Endometrial microvascular endothelial cells (primary cell): ENCODE results near the gene BMX. TPM values are rescaled to one million over a fixed set of nuclear protein-coding genes. Genes with fewer than 3 reads are reported as not detected.

ENCODE experiments used
- in situ Hi-C: cut with HindIII; loops from 2 replicates; pipeline ENCODE4 v1.10.0; 2017; ENCODE audit warnings: low sequenced_read_pairs, low pct_unique_long_range_greater_than_20kb; ENCODE audit errors: inconsistent ontology term
- total RNA-seq: library from RNA; depleted of rRNA; stranded (reverse); fragments of >200 nt; gene quantifications from one replicate; pipeline ENCODE4 v1.2.3, GENCODE V29; 2015; ENCODE audit errors: inconsistent ontology term

BMX gene
- 20.4 TPM for total RNA-seq

DNA sequence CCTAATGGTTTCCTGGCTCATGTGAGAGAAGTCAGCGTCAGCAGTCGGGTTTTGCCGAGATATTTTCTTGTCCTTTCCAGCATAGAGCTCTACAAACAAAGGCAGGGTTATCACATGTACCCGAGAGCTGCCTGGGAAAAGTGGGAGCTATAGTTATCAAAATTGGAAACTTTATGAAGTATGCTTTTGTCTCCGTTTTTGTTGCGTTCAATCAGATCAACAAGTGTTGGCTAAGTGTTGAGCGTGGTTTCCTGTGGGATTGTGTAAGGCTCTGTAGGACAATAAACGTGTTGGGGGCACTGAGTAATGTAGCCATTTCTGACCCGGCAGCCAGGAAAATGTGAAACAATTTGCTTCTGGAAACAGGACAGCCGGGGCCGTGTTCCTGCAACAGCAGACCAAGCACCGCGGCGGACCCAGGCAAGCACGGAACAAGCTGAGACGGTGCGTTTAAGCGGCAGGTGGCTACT is at the start of gene BMX:
Gene BMX (plus strand): TSS at position 311 of the 470 bp plus-strand sequence. CDS start 7,547 bp downstream, outside the sequence.
- in situ Hi-C loops, result no loop called here

DNA sequence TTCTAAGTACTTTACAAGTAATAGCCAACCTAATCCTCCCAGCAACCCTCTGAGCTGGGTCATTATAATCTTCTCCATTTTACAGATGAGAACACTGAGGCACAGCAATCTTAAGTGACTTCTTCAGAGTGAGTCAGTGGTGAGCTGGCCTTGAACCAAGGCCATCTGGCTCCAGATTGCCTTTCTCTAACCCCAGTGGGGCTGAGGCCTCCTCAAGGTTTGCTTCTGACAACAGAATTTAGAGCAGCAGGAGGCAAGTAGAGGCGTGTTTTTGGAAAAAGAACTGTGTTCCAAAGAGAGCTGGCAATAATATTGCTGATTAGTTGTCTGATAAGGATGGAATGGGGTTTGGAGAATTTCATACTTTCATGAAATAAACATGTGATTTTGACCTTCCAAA is 48.7 kb upstream of the BMX start:
- in situ Hi-C loops, result no loop called here

DNA sequence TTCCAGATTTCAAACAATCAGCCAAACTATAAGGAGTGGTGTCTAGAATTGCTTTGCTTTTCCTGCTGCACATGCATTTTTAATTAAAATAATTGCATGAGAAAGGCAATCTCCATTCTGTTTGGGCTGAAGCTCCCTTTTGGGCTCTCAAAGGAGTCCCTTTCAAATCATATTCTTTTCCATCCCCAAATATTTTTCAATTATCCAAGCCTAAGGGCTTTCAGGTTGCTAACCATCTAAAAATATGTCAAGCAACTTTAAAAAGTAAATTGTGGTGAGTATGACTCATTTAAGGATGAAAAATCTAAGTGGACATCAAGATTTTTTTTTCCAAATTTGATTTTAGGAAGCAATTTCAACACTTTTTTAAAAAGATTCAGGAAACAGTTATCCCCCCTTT is 35.9 kb upstream of the BMX start:
- in situ Hi-C loops, result no loop called here

DNA sequence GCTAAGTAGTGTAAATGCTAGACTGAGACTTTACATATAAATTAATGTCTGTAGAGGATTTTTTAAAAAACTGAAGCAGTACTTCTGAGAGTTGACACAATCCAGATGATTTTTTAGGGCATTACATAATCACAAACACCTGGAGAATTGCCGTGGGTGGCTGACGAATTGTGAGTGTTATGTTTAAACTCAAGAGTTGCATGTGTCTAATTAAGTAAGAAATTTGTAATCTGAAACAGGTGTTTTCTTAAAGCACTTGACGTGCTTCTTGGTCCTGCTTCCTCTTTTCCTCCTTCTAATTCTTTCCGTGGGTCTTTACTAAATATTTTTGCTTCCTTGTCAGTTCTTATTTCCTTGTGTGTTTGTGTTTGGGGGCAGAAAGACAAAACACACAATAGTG is 35.3 kb upstream of the BMX start:
- in situ Hi-C loops, result no loop called here

DNA sequence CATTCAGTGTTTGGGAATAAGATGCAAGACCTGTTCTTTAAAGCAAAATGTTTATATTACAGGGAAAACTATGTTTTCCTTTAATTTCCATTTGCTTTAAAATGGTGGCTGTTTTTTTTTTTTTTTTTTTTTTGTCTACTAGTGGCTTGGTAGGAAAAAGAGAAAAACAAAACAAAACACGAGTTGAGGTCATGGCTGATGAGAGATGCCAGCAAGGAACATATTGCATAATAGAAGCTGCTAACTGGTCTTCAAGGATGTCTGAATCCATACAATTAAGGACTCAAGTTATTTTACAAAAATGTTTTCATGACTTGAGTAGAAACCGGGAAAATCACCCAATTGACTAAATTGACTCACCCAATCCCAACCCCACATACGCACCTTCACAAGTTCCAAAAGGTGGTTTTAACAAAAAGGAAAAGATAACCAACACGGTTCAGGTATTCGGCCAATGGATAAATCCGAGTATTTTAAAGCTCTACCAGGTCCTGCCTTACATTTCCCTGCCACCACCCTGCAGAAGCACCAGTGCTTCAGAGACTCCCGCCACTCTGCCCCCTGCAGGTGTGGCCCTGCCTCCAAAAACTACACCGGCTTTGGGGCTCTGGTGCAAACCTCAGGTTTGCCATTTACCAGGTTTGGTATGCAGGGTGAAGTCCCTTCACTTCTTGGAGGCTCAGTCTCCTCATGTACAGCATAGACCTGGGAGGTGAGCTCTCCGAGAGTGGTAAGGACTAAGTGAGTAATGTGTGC is 34.5 kb upstream of the BMX start:
- in situ Hi-C loops, result no loop called here

DNA sequence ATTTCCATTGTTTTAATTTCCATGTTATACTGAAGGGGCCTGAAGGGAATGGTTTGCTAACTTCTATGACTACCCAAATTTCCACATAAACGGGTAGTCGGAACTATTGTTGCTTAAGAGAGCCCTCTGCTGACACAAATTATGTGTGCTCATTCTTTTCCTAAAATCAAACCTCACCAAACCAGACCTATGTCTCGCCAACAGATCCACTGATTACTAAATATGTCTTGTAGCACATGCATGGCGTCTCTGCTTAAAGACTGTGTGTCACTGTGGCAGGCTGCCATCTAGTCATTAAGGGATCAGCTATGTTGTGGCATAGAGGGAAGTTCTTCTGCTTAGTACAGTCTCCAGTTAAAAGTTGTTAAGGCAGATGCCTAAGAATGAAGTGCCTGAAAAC is 32.6 kb upstream of the BMX start:
- in situ Hi-C loops, result no loop called here

DNA sequence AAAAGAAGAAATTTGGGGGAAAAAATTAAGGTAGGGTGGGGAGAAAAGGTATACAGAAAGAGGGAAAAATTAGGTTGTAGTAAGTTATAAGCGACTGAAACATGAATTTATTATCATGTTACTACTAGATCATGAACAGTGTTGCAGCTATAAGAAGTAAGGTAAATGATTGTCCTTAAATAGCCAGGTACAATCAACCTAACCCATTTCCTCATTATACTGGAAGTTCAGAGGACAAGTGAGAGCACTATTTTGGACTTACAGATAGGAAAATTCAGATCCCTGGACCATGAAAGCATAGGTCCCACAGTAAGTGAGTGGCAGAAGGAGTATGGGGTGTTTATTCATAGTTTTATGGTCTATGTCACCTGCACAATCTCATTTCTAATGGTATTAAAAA is 31.0 kb upstream of the BMX start:
- in situ Hi-C loops, result no loop called here

DNA sequence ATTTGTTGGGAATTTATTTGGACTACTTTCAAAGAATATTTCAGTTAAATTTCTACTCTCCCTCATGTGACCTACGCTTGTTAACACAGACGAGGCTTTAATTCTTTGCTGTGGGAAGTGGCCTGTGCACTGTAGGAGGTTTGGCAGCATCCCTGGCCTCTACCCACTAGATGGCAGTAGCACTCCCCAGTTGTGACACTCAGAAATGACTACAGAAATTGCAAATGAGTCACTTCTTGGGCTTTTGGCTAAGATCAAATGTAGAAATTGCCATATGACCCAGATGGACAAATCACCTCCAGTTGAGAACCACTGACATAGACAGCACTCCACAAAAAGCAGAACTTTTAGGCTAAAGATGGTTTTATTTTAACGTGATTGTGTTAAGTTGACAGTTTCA is 29.6 kb upstream of the BMX start:
- in situ Hi-C loops, result no loop called here

DNA sequence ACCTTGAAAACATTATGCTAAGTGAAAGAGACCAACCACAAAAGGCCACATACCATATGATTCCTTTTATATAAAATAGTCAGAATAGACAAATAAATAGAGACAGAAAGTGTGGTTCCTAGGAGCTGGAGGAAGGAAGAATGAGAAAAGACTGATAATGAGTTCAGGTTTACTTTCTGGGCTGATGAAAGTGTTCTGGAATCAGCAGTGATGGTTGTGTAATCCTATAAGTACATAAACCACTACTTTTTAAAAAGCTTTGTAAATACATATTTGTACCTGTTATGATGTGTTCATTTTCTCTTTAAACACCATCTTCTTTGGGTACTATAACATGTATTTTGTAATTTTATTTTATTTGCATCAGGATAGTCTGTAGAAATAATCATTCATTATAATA is 28.1 kb upstream of the BMX start:
- in situ Hi-C loops, result no loop called here

DNA sequence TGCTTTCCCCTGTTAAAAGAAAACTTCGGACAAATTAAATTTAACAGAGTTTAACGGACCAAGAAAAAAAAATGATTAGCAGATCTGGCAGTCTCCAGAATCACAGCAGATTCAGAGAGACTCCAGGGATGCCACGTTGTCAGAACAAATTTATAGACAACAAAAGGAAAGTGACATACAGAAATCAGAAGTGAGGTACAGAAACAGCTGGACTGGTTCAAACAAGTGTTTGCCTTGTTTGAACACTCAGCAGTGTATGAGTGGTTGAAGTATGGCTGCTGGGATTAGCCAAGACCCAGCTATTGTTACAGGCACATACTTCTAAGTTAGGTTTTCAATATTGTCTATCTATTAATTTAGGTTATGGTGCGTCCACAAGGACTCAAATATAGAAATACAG is 26.6 kb upstream of the BMX start:
- in situ Hi-C loops, result no loop called here

DNA sequence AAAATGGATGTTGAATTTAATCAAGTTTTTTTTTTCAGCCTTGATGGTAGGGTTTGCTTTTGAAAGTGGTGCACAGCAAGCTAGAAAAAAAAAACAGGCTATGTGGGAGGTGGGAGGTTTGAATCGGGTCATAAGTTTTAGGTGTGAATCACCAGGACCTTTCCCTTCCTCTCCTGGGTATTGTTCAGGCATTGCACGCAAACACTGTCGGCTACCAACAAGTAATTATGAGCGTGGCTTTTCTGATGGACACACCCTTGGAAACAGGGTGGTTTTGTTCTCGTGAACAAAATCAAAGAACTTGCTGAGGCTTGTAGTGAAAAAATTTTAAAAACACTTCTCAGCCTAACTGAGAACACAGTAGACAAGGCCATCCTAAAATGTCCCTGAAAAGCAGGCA is 25.6 kb upstream of the BMX start:
- in situ Hi-C loops, result no loop called here

DNA sequence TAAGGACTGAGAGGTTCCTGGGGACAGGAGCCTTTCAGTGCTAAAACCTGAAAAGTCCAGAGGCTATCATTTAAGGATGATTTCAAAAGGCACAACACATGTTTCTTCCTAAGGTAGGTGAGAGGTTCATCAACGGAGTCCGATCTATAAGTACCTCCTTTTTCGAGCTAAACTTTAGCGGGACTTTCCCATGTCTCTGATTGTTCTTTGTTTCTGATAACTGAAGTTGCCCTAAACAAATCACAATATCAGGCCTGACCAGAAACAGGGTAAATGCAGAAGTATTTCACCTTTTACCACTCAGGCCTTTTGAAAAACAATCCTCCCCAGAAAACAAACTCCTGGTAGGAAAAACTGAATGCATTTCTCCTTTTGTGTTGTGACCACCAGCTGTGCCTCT is 25.1 kb upstream of the BMX start:
- in situ Hi-C loops, result no loop called here

DNA sequence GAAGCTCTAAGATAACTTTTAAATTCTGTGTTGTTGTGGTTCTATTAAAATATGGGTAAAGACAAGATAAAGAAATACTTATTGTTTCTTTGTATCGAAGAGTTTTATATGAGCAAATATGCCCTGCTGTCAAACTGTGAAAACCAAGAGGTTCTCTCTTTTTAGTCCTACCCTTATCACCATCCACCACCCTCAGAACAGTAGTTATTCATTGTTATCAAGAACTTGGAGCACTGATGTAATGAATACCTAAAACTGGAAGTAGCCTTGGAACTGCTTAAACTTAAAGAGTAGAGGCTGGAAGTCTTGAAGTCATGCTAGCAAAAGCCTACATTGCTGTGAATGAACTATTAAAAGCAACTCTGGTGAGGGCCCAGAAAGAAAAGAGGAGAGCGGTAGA is 16.7 kb upstream of the BMX start:
- in situ Hi-C loops, result no loop called here

DNA sequence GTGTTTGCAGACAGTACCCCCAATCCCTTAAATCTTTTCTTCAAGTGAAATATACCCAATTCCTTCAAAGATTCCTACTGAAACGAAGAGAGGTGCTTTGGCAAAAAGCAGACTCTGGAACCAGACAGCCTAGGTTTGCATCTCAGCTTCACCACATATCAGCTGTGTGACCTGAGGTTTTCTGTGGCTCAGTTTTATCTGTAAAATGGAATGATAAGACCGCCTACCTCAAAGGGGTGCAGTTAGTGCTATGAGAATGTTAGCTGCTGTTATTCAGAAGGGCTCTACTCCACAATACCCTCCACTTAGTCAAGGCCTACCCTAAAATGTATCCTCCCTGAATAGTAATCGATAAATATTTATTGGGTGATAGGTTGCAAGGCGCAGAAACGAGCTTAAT is 8.1 kb upstream of the BMX start:
- in situ Hi-C loops, result no loop called here

DNA sequence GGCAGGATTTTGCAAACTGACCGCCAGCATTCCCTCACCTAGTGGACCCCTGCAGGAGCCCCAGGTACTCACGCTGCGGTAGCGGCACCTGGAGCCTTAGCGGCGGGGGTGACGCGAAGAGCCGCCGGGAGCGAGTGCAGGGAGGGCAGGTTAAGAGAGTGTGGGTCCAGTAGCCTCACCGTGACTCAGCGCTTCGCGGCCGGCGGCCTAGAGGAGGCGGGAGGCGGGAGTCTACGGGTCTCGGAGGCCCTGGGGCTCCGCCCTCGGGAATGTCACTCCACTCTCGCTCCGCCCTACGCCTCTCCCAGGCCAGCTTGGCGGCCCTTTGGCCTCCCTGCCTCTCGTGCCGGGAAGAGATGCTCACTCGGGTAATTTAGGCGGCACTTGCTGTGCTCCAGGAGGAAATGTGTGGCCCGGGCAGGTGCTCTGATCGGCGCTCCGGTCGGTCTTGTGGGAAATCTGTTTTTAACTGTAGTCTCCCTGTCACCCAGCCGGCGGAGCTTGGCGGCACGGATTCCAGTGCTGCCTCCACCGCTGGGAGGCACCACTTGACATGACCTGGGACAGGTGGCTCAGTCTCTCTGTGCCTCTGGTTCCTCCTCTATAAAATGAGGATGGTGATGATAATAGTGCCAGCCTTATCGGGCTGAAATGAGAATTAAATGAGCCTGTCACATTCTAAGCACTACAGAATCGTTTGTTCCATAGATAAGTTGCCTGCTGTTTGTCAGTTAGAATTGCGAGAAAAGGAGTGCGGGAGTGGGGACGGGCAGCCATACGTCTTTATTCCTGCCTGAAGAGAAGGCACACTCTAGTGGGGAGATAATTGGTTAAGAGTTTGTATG is 7.3 kb upstream of the BMX start, which contains the start of gene PIR:
Gene PIR (minus strand): TSS at position 216 of the 845 bp plus-strand sequence. CDS start 2,076 bp downstream, outside the sequence.
- in situ Hi-C loops, result no loop called here

DNA sequence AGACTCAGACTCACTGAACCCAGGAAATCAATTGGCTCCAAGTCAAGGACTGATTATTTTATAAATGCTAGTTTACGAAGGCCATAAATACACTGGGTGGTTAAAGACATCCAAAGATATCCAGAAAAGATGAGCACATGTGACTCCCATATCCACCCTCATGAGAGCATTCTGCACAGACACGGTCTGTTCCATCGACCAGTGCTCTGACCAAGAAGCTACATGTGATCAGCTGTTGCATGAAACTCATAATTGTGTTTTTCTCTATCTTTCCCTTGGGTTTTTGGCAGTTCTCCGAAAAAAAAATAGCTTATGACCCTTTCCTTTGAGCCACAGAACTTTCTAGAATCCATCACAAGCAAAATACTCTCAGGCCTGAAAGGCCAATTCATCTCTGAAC is 4.8 kb upstream of the BMX start:
- in situ Hi-C loops, result no loop called here

DNA sequence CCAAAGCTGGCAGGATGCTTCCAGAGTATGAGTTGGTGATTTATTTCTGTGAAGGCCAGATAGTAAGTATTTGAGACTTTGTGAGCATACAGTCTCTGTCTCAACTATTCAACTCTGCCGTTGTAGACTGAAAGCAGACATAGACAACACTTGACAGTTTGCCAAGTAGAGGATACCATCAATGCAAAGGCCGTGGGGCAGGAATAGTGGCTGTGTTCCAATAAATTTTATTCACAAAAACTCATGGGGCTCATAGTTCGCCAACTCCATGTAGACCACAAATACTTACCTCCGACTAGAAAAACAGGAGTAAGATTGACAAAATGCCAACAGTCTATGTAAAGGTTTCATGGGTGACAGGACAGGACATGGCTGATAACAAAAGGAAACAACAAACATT is 3.8 kb upstream of the BMX start:
- in situ Hi-C loops, result no loop called here

DNA sequence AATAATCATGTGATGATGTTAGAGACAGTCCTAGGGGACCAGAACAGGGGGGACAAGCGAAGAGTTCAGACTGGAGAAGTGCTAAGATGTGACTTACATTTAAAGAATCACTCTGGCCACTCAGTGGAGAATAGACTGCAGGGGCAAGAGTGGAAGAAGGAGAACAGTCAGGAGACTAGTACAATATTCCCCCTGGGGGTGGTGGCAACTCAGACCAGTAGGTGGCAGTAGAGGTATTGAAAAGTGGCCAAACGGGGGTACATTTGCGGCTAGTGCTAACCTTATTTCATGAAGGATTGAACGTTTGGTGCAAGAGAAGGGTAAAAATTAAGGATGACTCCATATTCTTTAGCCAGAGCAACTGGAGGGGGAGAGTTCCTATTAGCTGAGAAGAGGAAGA is 2.7 kb upstream of the BMX start:
- in situ Hi-C loops, result no loop called here

DNA sequence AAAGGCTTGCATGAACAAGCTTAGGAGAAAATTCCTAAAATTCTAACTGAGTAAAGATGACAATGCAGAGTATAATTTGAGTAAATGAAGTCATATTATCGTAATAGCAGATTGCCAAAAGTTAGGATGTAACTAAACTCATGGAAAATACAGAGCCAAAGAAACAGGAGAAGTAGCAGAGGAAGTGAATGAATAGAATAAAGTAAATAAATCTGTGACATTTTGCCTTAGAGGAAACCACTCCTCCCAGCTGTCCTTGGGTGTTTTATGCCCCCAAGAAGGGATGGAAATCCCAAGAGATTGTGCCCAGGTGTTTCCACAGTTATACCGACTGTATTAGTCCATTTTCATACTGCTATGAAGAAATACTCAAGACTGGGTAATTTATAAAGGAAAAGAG is 1.9 kb upstream of the BMX start:
- in situ Hi-C loops, result no loop called here

DNA sequence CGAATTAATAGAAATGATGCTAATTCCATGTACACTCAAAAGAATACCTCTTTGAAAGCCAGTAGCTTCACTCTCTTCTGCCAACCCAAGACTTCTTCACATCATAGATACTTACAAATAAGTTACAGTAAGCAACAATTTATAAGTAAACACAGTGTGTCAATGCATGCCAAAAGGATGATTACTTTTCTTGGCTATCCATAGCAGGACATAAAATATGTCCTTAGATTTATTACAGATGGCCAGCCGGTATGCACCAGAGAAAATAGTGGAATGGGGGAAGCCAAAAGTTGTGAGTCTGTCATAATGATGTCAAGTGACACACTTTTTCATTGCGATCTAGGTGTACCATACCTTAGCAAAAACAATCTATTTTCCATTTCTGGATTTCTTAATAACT is 631 bp upstream of the BMX start:
- in situ Hi-C loops, result no loop called here
